SHP77 treated with DMSO at 0.1 percent for 48 hours (cell line): ENCODE data around the gene CEP112.

Experiments
- DNase-seq: peaks from one replicate; lab custom pipeline; 2025; lab: John Stamatoyannopoulos, UW

The CEP112 gene

DNA sequence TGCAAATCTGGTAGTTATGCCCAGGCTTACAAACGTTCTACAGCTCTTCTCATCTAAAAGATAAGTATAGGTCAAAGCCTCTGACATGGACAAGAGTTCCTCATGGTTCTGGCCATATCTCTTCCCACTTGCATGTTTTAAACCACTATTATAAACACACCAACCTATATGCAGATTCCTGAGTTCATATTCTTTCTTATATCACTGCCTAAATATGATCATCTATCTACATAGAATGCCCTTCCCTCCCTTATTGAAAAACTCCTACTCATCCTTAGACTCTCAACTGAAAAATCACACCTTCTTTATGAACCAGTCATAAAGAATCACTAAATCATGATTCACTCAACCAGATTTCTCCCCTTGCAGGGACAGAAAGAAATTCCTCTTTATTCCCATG lies 128.2 kb downstream of the CEP112 start:
- DNase-seq, result no peak

DNA sequence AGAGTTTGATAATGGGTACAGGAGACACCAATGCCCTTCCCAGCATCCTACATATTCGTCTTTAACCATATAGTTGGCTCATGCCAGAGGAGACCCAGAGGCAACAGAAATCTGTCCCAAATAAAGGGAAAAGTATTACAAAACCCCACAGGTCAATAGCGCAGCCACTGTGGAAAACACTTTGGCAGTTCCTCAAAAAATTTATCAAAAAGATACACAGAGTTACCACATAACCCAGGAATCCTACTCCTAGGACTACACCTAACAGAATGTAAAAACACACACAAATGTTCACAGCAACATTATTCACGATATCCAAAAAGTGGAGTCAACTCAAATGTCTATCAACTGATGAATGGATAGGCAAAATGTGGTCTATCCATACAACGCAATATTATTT lies 135.8 kb downstream of the CEP112 start:
- DNase-seq, result no peak

DNA sequence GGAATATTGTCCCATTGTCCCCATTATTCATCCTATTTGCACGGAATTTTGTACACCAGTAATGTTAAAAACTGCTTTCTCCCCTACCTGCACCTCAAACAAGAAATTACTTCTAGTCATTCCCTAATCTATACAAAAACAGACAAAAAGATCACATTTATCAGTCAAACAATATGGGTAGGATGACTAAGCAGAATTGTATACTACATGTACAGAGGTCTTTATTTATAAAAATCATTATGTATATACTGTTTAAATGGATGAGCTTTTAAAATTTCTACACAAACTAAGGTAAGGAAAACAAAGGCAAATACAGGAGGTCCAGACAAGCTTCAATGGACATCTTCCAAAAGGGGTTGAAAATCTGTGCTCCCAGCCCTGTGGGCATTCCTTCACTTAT lies 137.7 kb downstream of the CEP112 start:
- DNase-seq, result no peak

GRCh38 chr17:66044083-66044482 lies 147.8 kb downstream of the CEP112 start:
- no peak for DNase-seq

DNA sequence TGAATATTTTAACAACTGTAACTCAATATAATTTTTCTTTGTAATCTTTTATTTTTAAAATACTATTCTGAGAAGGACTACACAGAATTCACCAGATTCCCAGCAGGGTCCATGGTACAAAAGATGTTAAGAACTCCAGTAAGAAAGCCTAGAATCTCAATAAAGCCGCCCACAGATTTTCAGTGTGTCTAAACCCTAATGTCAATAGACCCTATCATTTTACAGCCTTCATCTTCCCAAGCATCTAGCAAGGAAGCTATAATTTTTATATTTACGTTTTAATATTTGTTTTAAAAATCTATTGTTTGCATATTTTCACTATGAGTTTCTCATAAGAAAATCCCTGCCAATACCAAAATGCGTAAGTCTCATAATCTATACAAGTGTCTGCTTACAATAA lies 148.5 kb downstream of the CEP112 start:
- no peak for DNase-seq

DNA sequence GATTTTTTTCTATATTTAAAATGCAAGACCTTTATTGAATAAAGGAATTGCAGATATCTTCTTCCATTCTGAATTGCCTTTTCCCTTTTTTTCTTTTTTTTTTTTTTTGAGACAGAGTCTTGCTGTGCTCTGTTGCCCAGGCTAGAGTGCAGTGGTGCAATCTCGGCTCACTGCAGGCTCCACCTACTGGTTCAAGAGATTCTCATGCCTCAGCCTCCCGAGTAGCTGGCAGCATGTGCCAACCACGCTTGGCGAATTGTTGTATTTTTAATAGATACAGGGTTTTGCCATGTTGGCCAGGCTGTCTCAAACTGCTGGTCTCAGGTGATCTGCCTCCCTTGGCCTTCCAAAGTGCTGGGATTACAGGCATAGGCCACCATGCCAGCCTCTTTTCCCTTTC lies 151.5 kb downstream of the CEP112 start:
- DNase-seq, result no peak

GRCh38 chr17:66038125-66038524 lies 153.8 kb downstream of the CEP112 start:
- DNase-seq, result no peak

GRCh38 chr17:66037221-66037620 lies 154.7 kb downstream of the CEP112 start:
- DNase-seq, result no peak

- no peak for DNase-seq
These were observed 159.7 kb downstream of the CEP112 start for GRCh38 chr17:66032082-66032712.

DNA sequence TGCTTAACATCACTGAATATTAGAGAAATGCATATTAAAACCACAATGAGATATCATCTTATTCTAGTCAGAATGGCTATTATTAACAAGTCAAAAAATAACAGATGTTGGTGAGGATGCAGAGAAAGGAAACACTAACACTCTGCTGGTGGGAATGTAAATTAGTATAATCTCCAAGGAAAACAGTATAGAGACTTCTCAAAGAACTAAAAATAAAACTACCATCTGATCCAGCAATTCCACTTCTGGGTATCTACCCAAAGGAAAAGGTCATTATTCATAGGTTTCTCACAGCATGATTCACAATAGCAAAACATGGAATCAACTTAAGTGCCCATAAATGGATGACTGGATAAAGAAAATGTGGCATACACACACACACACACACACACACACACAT lies 166.4 kb downstream of the CEP112 start:
- DNase-seq, result no peak

GRCh38 chr17:66021757-66022156 lies 170.2 kb downstream of the CEP112 start:
- DNase-seq, result no peak

GRCh38 chr17:66018786-66019185 lies 173.1 kb downstream of the CEP112 start:
- no peak for DNase-seq

DNA sequence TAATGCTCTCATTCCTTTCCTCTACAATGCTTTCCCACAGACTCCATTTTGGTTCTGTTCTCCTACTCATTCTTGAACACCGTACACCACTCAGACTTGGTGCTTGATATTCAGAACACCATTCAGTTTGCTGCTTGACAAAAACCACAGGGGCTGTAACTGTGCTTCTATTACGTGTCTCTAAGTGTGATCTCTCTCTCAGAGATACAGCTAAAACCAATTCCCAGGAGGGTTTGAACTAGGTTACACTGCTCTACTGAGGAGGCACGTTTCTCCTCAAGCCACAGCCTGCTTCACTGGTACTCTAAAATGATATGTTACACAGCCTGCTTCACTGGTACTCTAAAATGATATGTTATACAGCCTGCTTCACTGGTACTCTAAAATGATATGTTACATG lies 175.7 kb downstream of the CEP112 start:
- no peak for DNase-seq

GRCh38 chr17:66008680-66009079 lies 183.3 kb downstream of the CEP112 start:
- no peak for DNase-seq

GRCh38 chr17:66006654-66007053 lies 185.3 kb downstream of the CEP112 start:
- no peak for DNase-seq

DNA sequence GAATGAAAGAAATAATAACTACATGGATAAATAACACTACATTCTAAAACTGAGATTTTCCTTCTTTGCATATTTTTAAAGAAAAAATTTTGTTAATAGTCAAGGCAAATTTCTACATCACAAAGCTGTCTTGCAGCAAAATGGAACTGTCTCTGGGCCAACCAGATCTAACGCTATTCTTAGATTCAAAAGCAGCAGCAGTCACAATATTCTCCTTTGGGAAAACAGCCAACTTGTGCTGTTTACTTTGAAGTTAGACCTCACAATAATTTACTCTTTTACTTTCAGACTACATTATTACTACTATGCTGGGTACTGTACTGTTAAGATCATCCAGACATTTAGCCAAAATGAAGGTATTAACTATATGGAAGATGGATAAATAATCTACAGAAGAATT lies 189.1 kb downstream of the CEP112 start:
- DNase-seq, result no peak

GRCh38 chr17:66002063-66002585 lies 189.8 kb downstream of the CEP112 start:
- DNase-seq, result no peak

DNA sequence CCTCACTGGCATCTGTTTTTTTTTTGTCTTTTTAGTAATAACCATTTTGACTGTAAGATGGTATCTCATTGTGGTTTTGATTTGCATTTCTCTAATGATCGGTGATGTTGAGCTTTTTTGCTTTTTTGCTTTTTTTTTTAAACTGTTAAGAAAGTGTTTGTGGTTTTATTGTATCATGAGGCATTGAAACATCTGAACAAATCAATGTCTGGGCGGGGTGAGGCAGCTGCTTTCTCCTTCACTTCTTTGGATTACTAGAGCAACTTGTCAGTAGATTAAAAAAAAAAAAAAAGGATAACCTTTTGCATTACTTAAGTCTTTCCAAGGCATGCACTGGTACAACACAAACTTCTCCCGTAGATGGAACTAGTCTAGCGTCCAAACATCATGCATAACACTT lies 191.7 kb downstream of the CEP112 start:
- no peak for DNase-seq

GRCh38 chr17:65998675-65999074 lies 193.3 kb downstream of the CEP112 start:
- DNase-seq, result no peak

- no peak for DNase-seq
These were observed 197.3 kb downstream of the CEP112 start for GRCh38 chr17:65994679-65995078.

DNA sequence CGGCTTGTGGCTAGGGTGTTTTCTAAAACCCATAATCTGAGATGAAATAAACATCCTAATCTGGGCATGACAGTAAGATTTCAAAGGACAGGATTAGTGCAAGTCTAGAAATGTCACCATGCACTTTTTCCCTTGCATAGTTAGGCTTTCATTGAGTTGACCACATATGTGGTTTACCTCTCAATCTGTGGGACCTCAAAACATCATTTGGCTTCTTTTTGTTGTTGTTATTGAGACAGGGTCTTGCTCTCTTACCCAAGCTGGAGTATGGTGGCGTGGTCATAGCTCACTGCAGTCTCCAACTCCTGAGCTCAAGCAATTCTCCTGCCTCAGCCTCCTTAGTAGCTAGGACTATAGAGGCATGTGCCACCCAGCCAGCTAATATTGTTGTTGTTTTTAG lies 197.8 kb downstream of the CEP112 start:
- no peak for DNase-seq

GRCh38 chr17:65990593-65990992 lies 201.3 kb downstream of the CEP112 start:
- no peak for DNase-seq

DNA sequence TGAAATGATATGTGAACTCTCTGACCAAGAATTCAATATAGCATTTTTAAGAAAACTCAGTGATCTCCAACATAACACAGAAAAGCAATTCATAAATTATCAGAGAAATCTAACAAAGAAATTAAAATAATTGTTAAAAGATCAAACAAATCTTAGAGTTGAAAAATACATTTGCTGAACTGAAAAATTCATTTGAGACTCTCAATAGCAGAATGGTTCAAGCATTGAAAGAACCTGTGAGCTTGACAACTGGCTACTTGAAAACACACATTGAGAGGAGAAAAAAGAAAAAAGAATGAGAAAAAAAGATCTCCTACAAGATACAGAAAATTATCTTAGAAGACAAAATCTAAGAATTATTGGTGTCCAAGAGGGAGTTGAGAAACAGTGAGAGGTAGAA lies 203.5 kb downstream of the CEP112 start:
- no peak for DNase-seq

DNA sequence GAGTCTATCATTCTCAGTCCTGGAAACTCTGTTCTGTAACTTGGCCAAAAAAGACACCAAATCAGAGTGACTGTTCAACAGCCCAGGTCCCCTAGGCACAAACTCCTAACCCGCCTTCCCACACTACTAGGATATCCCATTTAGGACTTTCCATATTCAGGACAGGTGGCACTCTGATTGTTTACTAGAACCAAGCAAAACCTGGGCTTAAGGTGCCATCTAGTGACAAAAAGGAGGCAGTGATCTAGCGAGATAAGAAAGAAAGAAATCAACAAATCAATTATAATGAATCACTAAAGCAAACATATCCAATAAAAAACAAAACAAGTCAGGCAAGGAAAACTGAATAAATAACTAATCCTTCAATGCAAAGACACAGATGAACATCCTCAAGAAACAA lies 203.9 kb downstream of the CEP112 start:
- DNase-seq, result peak; percentile 20
